Mesenchymal stem cell (in vitro differentiated cells and primary cell): ENCODE data around the gene FAM78A.
A peak's percentile ranks its signal among the peaks of the same experiment; 100 is the strongest.

Experiments
- DNase-seq: peaks from one replicate; pipeline ENCODE4 v3.0.0-alpha.2; 2013
- H2AFZ ChIP-seq: one replicate; pipeline ENCODE4 v1.6.1; 2013; ENCODE audit warnings: low read depth, mild to moderate bottlenecking, control low read depth, inconsistent platforms, low read length, moderate library complexity
- H2AK5ac ChIP-seq: 2 replicates; pipeline ENCODE4 v1.6.1; 2013; ENCODE audit warnings: low read length, moderate library complexity, mild to moderate bottlenecking, inconsistent platforms; ENCODE audit not compliant: severe bottlenecking
- H2BK120ac ChIP-seq: one replicate; pipeline ENCODE4 v1.6.1; 2013; ENCODE audit warnings: low read depth, mild to moderate bottlenecking, inconsistent platforms, low read length, moderate library complexity
- H2BK12ac ChIP-seq, 2 experiments: one replicate each; pipeline ENCODE4 v1.6.1; 2013; ENCODE audit warnings: inconsistent platforms in 2 of 2, low read length in 2 of 2, mild to moderate bottlenecking in 2 of 2, moderate library complexity in 2 of 2, control low read depth in 1 of 2
- H2BK15ac ChIP-seq: one replicate; pipeline ENCODE4 v1.6.1; 2013; ENCODE audit warnings: mild to moderate bottlenecking, low read depth, inconsistent platforms; ENCODE audit not compliant: poor library complexity, severe bottlenecking
- H2BK5ac ChIP-seq: 2 replicates; pipeline ENCODE4 v1.6.1; 2013; ENCODE audit warnings: low read depth, mild to moderate bottlenecking, low read length, control low read depth, inconsistent platforms; ENCODE audit not compliant: poor library complexity, severe bottlenecking
- H3K14ac ChIP-seq, 2 experiments: one replicate each; pipeline ENCODE4 v1.6.1; 2013; ENCODE audit warnings: inconsistent platforms in 2 of 2, low read length in 2 of 2, control low read depth in 1 of 2, mild to moderate bottlenecking in 1 of 2, moderate library complexity in 1 of 2
- H3K18ac ChIP-seq, 2 experiments: one replicate each; pipeline ENCODE4 v1.6.1; 2013; ENCODE audit warnings: inconsistent platforms in 2 of 2, low read length in 2 of 2, control low read depth in 1 of 2, low read depth in 1 of 2, mild to moderate bottlenecking in 1 of 2
- H3K23ac ChIP-seq, 2 experiments: one replicate each; pipeline ENCODE4 v1.6.1; 2013; ENCODE audit warnings: inconsistent platforms in 2 of 2, low read length in 2 of 2, mild to moderate bottlenecking in 2 of 2, moderate library complexity in 2 of 2, control low read depth in 1 of 2
- H3K27ac ChIP-seq: 2 replicates; pipeline ENCODE4 v1.5.1; 2013; ENCODE audit warnings: mild to moderate bottlenecking, moderate library complexity, low read length, control low read depth, inconsistent platforms; ENCODE audit not compliant: poor library complexity, severe bottlenecking
- H3K27me3 ChIP-seq, 2 experiments: 2 replicates each; pipeline versions ENCODE4 v1.6.1 to v1.7.0; 2013; ENCODE audit warnings: low read length in 2 of 2, mild to moderate bottlenecking in 2 of 2, moderate library complexity in 2 of 2, control low read depth in 1 of 2, inconsistent platforms in 1 of 2; ENCODE audit not compliant: control insufficient read depth in 1 of 2, insufficient read depth in 1 of 2
- H3K36me3 ChIP-seq, 2 experiments: 2 replicates each; pipeline versions ENCODE4 v1.6.1 to v1.7.0; 2013; ENCODE audit warnings: low read length in 2 of 2, control low read depth in 1 of 2, inconsistent platforms in 1 of 2, low read depth in 1 of 2, mild to moderate bottlenecking in 1 of 2; ENCODE audit not compliant: insufficient read depth in 2 of 2, control insufficient read depth in 1 of 2
- H3K4ac ChIP-seq, 2 experiments: one replicate each; pipeline ENCODE4 v1.6.1; 2013; ENCODE audit warnings: inconsistent platforms in 2 of 2, low read length in 2 of 2, mild to moderate bottlenecking in 2 of 2, moderate library complexity in 2 of 2, control low read depth in 1 of 2, low read depth in 1 of 2
- H3K4me1 ChIP-seq: 2 replicates; pipeline ENCODE4 v1.6.1; 2013; ENCODE audit warnings: low read depth, low read length, control low read depth; ENCODE audit not compliant: control insufficient read depth, insufficient read depth
- H3K4me2 ChIP-seq: 2 replicates; pipeline ENCODE4 v1.6.1; 2013; ENCODE audit warnings: low read length, mild to moderate bottlenecking, inconsistent platforms; ENCODE audit not compliant: poor library complexity, severe bottlenecking
- H3K4me3 ChIP-seq, 2 experiments: 2 replicates each; pipeline versions ENCODE4 v1.5.1 to v1.7.0; 2013; ENCODE audit warnings: low read length in 2 of 2, mild to moderate bottlenecking in 2 of 2, control low read depth in 1 of 2, low read depth in 1 of 2; ENCODE audit not compliant: insufficient read depth in 1 of 2
- H3K79me1 ChIP-seq: replicated peaks from 2 replicates; pipeline ENCODE4 v1.6.1; 2013; ENCODE audit warnings: mild to moderate bottlenecking, control low read depth, low read length, inconsistent platforms; ENCODE audit not compliant: poor library complexity, severe bottlenecking
- H3K9ac ChIP-seq: 2 replicates; pipeline ENCODE4 v1.7.0; 2013; ENCODE audit warnings: mild to moderate bottlenecking, low read length, moderate library complexity
- H3K9me3 ChIP-seq: 2 replicates; pipeline ENCODE4 v1.7.0; 2013; ENCODE audit warnings: mild to moderate bottlenecking, low read length; ENCODE audit not compliant: control insufficient read depth
- H4K8ac ChIP-seq: one replicate; pipeline ENCODE4 v1.6.1; 2013; ENCODE audit warnings: inconsistent platforms, mild to moderate bottlenecking, low read length, moderate library complexity
- H4K91ac ChIP-seq: one replicate; pipeline ENCODE4 v1.6.1; 2013; ENCODE audit warnings: mild to moderate bottlenecking, low read length, inconsistent platforms
- WGBS: methylation state at CpG from one replicate; pipeline ENCODE4 v1.1.7; 2013; ENCODE audit warnings: mixed read lengths; 5-methylcytosine and 5-hydroxymethylcytosine counted together

Gene FAM78A

DNA sequence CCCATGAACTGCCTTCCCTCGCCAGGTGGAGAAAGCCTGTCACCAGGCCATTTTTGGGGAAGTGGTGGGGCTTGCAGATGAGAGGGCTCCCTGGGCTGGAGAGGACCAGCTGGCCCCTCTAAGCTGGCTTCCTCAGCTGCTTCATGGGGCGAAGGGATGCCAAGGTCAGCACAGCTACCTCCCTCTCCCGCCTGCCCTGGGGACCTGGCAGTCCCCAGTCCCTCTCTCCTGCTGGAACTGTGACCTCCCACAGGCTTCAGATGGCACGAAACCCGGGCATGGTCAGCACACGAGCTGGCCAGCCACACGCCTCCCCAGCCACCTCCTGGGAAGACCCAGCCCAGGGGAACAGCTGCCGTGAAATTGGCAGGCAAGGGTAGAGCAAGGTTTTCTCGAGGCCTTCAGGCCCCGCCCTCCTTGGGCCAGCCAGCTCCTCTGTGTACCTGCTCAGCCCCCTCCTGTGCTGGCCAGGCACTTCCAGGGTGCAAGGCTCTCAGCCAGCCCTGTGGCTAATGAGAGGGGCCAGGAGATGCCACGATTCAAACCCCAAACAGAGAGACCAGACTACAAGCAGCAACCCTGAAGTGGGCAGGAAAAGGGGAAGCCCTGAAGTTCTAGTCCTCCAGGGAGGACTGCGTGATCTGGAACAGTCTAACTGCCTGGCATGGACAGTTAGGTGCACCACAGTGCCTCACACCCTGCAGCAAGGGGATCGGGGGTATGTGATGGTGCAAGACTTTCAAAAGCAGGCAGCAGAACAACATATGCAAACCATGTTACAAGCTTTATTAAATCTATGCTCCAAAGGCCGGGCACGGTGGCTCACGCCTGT, 26.1 kb upstream of the FAM78A start:
- no peak overlapping the region for H2BK5ac ChIP-seq
- H3K4me1 ChIP-seq = peaks cover 3% of the 10 kb centered on the region
- H2AK5ac ChIP-seq = no peak overlapping the region
- peaks cover 0 to 13% of the 10 kb centered on the region in 2 experiments for H3K27me3 ChIP-seq
- no peaks in the 10 kb centered on the region for H3K79me1 ChIP-seq
- peak overlapping the region; percentile 9 for H4K8ac ChIP-seq
- no peak overlapping the region for H3K27ac ChIP-seq
- 85% methylated on average over 16 of the region's 16 CpGs for WGBS
- no peak overlapping the region for H3K14ac ChIP-seq
- no peak overlapping the region for H3K4me2 ChIP-seq
- H3K4ac ChIP-seq = no peak overlapping the region
- H2AFZ ChIP-seq = no peak overlapping the region
- H3K23ac ChIP-seq = no peak overlapping the region
- no peak overlapping the region for H2BK15ac ChIP-seq
- no peak overlapping the region for H3K4me3 ChIP-seq
- H2BK120ac ChIP-seq = no peak overlapping the region
- H2BK12ac ChIP-seq = no peak overlapping the region
- no peaks in the 10 kb centered on the region for H3K9me3 ChIP-seq
- DNase-seq = no peak
- H3K18ac ChIP-seq = no peak overlapping the region
- no peaks in the 10 kb centered on the region for H3K36me3 ChIP-seq
- no peak overlapping the region for H4K91ac ChIP-seq
- no peak overlapping the region for H3K9ac ChIP-seq

DNA sequence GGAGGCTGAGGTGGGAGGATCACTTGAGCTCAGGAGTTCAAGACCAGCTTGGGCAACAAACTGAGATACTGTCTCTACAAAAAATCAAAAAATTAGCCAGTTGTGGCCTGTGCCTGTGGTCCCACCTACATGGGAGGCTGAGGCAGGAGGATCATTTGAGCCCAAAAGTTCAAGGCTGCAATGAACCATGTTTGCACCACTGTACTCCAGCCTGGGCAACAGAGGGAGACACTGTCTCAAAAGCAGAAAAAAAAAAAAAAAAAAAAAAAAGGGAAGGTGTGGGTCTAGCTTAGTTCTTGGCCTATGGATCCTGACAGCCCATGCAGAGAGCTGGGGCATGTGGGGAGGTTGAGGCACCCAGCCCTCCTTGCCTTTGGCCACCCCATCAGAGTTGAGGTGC, 24.1 kb upstream of the FAM78A start:
- Histone ChIP-seq H3K79me1 (no peaks in the 10 kb centered on the region), H2AFZ (no peak overlapping the region), H3K14ac (no peak overlapping the region), H2BK15ac (no peak overlapping the region), H3K4ac (no peak overlapping the region), H3K18ac (no peak overlapping the region), H2BK12ac (no peak overlapping the region), H4K8ac (no peak overlapping the region), H3K23ac (no peak overlapping the region), H3K9ac (no peak overlapping the region), H4K91ac (no peak overlapping the region), H2AK5ac (no peak overlapping the region), H3K4me1 (peaks cover 3% of the 10 kb centered on the region), H2BK120ac (no peak overlapping the region), H3K4me2 (no peak overlapping the region), H3K9me3 (no peaks in the 10 kb centered on the region), H3K36me3 (no peaks in the 10 kb centered on the region), H3K27me3 (peaks cover 0 to 23% of the 10 kb centered on the region in 2 experiments), H2BK5ac (no peak overlapping the region), H3K4me3 (no peak overlapping the region), H3K27ac (no peak overlapping the region)
- no peak for DNase-seq

DNA sequence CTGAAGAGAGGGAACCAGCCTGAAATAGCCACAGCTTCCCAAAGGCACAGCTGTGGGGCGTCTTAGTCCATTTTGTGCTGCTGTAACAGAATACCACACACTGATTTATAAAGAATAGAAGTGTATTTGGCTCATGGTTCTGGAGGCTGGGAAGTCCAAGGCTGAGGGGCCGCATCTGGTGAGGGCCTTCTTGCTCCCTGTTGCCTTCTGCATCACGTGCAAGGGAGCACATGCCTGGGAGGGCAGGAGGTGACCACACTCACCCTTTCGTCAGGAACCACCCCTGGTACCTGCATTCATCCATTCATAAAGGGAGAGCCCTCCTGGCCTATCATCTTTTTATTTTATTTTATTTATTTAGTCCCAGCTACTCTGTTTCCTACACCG, 23.6 kb upstream of the FAM78A start:
- Histone ChIP-seq H3K9me3 (no peaks in the 10 kb centered on the region), H4K8ac (no peak overlapping the region), H2AK5ac (no peak overlapping the region), H3K27me3 (peaks cover 0 to 23% of the 10 kb centered on the region in 2 experiments), H3K18ac (no peak overlapping the region), H2BK12ac (no peak overlapping the region), H3K23ac (no peak overlapping the region), H3K36me3 (no peaks in the 10 kb centered on the region), H3K4ac (no peak overlapping the region), H3K4me3 (no peak overlapping the region), H2BK15ac (no peak overlapping the region), H3K14ac (no peak overlapping the region), H2AFZ (no peak overlapping the region), H3K9ac (no peak overlapping the region), H3K4me1 (peaks cover 3% of the 10 kb centered on the region), H3K27ac (no peak overlapping the region), H2BK120ac (no peak overlapping the region), H2BK5ac (no peak overlapping the region), H3K79me1 (no peaks in the 10 kb centered on the region), H4K91ac (no peak overlapping the region), H3K4me2 (no peak overlapping the region)
- WGBS = 70% methylated on average over 4 of the region's 5 CpGs
- DNase-seq = no peak

DNA sequence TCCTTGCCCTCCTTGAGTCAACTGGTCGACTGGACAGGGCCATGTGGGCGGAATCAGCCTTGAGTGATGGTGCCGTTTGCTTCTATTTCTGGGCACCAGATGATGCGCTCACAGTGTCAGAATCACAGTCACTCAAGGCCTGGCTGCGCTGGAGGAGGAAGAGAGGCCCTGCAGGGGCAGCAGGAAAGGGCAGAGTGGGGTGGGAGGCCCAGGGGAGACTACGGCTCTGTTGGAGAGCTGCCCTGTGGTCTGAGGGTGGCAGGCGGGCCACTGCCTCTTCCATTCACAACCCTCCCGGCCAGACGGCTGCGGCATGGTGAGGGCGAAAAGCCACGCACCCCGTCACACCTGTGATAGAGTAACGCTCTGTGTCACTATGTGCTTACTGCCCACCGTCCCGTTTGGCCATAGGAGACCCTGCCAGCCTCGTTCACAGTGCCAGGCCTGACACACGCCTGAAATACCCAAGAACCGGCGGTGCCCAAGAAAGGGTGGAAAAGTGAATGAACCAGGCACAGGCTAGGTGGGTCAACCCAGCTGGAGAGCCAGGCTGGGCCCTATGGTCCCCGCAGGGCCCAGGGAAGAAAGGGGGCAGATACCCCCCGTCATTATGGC, 23.1 kb upstream of the FAM78A start:
- 74% methylated on average over 22 of the region's 22 CpGs for WGBS
- no peak overlapping the region for H3K4ac ChIP-seq

More for the DNA sequence above, 23.1 kb upstream of the FAM78A start:
- Histone ChIP-seq H3K79me1 (no peaks in the 10 kb centered on the region), H2BK12ac (no peak overlapping the region), H3K4me3 (no peak overlapping the region), H2AK5ac (no peak overlapping the region), H3K23ac (no peak overlapping the region), H2BK120ac (no peak overlapping the region), H3K9me3 (no peaks in the 10 kb centered on the region), H4K8ac (no peak overlapping the region), H3K4me2 (no peak overlapping the region), H3K14ac (no peak overlapping the region), H2AFZ (no peak overlapping the region), H4K91ac (no peak overlapping the region), H3K27me3 (peaks cover 0 to 23% of the 10 kb centered on the region in 2 experiments), H3K27ac (no peak overlapping the region), H2BK5ac (no peak overlapping the region), H2BK15ac (no peak overlapping the region), H3K36me3 (peaks cover 0 to under 1% of the 10 kb centered on the region in 2 experiments), H3K4me1 (peaks cover 3% of the 10 kb centered on the region), H3K18ac (no peak overlapping the region), H3K9ac (no peak overlapping the region)
- no peak for DNase-seq
